Measurements from ENCODE around the gene UBE2Q1.

The UBE2Q1 gene
- long read RNA-seq, partial matches to known transcripts: 3 of 4 reads
- long read RNA-seq, other reads (novel, unspliced or antisense): 0 of 4 reads

DNA sequence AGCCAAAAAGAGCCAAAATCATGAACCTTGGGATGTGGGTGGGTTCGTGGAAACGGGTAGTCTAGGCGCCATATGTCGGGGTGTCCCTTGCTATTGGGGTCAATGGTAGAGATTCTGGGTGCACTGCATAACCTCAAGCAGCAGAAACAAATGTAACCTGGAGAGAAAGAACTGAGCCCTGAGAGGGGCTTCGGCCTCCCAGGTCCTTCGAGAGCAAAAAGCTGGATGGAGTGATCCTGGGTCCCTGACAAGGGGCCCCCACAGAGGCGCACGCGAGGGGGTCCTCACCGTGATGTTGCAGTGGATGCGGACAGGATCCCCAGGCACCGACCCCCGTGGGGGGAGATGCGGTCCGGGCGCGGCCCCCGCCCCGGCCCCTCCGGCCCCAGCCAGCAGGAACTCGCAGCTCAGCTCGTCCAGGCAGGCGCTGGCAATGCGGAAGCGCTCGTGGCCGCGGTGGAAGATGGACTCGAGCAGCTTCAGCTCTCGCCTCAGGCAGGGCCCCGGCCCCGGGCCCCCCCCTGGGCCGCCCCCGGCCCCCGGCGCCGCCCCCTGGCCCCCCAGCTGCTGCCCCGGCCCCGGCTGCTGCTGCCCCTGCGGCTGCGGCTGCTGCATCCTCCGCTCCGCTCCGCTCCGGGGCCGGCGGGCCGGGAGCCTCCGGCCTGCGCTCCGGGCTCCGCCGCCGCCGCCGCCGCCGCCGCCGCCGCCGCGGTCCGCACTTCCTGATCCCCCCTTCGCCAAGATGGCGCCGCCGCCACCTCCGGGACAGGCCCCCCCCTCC is at the start of gene UBE2Q1:
UBE2Q1 (minus strand) TSS at position 724 of the 781 bp plus-strand sequence; CDS start at position 615, 109 bp downstream.
- peak within 1 kb of the TSS; percentile 88 for H3K27ac ChIP-seq (replicated peaks)
- TF ChIP-seq, protein P1, sequence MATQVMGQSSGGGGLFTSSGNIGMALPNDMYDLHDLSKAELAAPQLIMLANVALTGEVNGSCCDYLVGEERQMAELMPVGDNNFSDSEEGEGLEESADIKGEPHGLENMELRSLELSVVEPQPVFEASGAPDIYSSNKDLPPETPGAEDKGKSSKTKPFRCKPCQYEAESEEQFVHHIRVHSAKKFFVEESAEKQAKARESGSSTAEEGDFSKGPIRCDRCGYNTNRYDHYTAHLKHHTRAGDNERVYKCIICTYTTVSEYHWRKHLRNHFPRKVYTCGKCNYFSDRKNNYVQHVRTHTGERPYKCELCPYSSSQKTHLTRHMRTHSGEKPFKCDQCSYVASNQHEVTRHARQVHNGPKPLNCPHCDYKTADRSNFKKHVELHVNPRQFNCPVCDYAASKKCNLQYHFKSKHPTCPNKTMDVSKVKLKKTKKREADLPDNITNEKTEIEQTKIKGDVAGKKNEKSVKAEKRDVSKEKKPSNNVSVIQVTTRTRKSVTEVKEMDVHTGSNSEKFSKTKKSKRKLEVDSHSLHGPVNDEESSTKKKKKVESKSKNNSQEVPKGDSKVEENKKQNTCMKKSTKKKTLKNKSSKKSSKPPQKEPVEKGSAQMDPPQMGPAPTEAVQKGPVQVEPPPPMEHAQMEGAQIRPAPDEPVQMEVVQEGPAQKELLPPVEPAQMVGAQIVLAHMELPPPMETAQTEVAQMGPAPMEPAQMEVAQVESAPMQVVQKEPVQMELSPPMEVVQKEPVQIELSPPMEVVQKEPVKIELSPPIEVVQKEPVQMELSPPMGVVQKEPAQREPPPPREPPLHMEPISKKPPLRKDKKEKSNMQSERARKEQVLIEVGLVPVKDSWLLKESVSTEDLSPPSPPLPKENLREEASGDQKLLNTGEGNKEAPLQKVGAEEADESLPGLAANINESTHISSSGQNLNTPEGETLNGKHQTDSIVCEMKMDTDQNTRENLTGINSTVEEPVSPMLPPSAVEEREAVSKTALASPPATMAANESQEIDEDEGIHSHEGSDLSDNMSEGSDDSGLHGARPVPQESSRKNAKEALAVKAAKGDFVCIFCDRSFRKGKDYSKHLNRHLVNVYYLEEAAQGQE (IDR thresholded peaks at IDR 0.05; ENCODE audit: insufficient replicate concordance, low read depth): no peak
- no peak for TF ChIP-seq SPI1 (IDR thresholded peaks at IDR 0.05; ENCODE audit: borderline replicate concordance, low read depth)
- TF ChIP-seq POLR2AphosphoS5 (IDR thresholded peaks at IDR 0.05; ENCODE audit: low read depth): no peak
- TF ChIP-seq GABPA (IDR thresholded peaks at IDR 0.05; ENCODE audit: low read depth): no peak
- TF ChIP-seq, protein P2, sequence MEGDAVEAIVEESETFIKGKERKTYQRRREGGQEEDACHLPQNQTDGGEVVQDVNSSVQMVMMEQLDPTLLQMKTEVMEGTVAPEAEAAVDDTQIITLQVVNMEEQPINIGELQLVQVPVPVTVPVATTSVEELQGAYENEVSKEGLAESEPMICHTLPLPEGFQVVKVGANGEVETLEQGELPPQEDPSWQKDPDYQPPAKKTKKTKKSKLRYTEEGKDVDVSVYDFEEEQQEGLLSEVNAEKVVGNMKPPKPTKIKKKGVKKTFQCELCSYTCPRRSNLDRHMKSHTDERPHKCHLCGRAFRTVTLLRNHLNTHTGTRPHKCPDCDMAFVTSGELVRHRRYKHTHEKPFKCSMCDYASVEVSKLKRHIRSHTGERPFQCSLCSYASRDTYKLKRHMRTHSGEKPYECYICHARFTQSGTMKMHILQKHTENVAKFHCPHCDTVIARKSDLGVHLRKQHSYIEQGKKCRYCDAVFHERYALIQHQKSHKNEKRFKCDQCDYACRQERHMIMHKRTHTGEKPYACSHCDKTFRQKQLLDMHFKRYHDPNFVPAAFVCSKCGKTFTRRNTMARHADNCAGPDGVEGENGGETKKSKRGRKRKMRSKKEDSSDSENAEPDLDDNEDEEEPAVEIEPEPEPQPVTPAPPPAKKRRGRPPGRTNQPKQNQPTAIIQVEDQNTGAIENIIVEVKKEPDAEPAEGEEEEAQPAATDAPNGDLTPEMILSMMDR (IDR thresholded peaks at IDR 0.05; ENCODE audit: insufficient read depth, low read length): no peak
- H3K4me3 ChIP-seq (replicated peaks; ENCODE audit: insufficient read depth, low read length): peak within 1 kb of the TSS; percentile 83
- H3K27me3 ChIP-seq (ENCODE audit: insufficient read depth, poor library complexity, severe bottlenecking): no peaks in the 10 kb centered on the region
- peak; percentile 64 to 67 for DNase-seq (ENCODE audit: low read depth in 1 of 2, low spot score in 1 of 2)

DNA sequence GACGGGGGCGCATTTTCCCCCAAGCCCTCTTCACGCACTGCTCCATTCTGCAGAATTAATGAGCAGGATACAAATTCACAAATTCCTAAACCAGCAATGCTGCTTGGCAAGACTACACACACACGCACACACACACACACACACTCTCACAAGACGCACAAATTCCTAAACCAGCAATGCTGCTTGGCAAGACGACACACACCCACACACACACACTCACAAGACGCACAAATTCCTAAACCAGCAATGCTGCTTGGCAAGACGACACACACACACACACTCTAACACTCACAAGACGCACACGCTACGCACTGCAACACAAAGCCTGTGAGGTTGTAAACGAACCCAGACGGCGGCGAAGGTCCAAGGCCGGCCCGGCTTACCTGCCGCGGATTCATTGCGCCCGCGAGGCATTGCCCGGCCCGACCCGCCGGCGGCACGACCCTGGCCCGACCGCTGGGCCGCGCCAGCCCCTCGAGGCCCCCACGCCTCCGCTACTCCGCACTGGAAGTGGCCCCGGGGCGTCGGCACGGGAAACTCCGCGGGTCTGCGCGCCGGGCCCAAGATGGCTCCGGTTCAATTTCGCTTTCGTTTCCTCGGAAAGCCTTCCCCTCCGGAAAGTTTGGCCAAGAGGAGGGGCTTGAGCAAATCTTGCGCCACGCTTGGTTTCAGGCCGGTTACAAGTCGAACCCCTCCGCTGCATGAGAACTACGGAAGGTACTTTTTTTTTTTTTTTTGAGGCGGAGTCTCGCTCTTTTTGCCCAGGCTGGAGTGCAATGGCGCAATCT is 49.3 kb upstream of the UBE2Q1 start, which contains the start of gene ADAR:
ADAR (minus strand) TSS at position 578 of the 788 bp plus-strand sequence; CDS start at position 398, 180 bp downstream.
- Histone ChIP-seq H3K27ac (replicated peaks) (peak within 1 kb of the TSS; percentile 64), H3K4me3 (replicated peaks; ENCODE audit: insufficient read depth, low read length) (peak within 1 kb of the TSS; percentile 60)
- DNase-seq (ENCODE audit: low read depth in 1 of 2, low spot score in 1 of 2): peak; percentile 95 to 98

More for the DNA sequence above, 49.3 kb upstream of the UBE2Q1 start, which contains the start of gene ADAR:
- H3K27me3 ChIP-seq (ENCODE audit: insufficient read depth, poor library complexity, severe bottlenecking): no peaks in the 10 kb centered on the region
- TF ChIP-seq, protein P1 (IDR thresholded peaks at IDR 0.05; ENCODE audit: insufficient replicate concordance, low read depth): peak; percentile 59
- TF ChIP-seq GABPA (IDR thresholded peaks at IDR 0.05; ENCODE audit: low read depth) (peak; percentile 50), SPI1 (IDR thresholded peaks at IDR 0.05; ENCODE audit: borderline replicate concordance, low read depth) (peak; percentile 38; the same call in 1 of the 2 replicates), POLR2AphosphoS5 (IDR thresholded peaks at IDR 0.05; ENCODE audit: low read depth) (peak; percentile 58)
- TF ChIP-seq, protein P2 (IDR thresholded peaks at IDR 0.05; ENCODE audit: insufficient read depth, low read length): no peak
